Measurements from ENCODE around the gene IKZF1. TPM values are rescaled to one million over a fixed set of nuclear protein-coding genes. Genes with fewer than 3 reads are reported as not detected.

IKZF1 gene
- total RNA-seq, 1 donor = under 0.01 TPM

GRCh38 chr7:50427518-50427917, 123.0 kb downstream of the IKZF1 start:
- Histone ChIP-seq H2AFZ (ENCODE audit: low read length) (no peak overlapping the region), H3K4me3 (ENCODE audit: insufficient read depth, low read length) (no peak overlapping the region), H3K4me2 (ENCODE audit: insufficient read depth, low read length) (no peak overlapping the region), H3K9me3 (ENCODE audit: low read depth, low read length) (no peaks in the 10 kb centered on the region), H4K20me1 (ENCODE audit: insufficient read depth, low read length) (no peaks in the 10 kb centered on the region), H3K79me2 (ENCODE audit: insufficient read depth, low read length) (no peaks in the 10 kb centered on the region), H3K36me3 (ENCODE audit: insufficient read depth, low read length) (no peaks in the 10 kb centered on the region), H3K27me3 (ENCODE audit: insufficient read depth, low read length) (no peaks in the 10 kb centered on the region), H3K27ac (ENCODE audit: low read depth, low read length) (no peak overlapping the region), H3K4me1 (ENCODE audit: insufficient read depth, low read length) (no peaks in the 10 kb centered on the region)
- no peak for DNase-seq (ENCODE audit: insufficient read length, low spot score, missing footprints)
- TF ChIP-seq CTCF (IDR thresholded peaks at IDR 0.05; ENCODE audit: extremely low read depth, low read depth, low read length) = no peak

GRCh38 chr7:50428911-50429310, 124.4 kb downstream of the IKZF1 start:
- H3K4me2 ChIP-seq (ENCODE audit: insufficient read depth, low read length) = no peak overlapping the region
- no peaks in the 10 kb centered on the region for H3K27me3 ChIP-seq (ENCODE audit: insufficient read depth, low read length)
- no peaks in the 10 kb centered on the region for H4K20me1 ChIP-seq (ENCODE audit: insufficient read depth, low read length)
- no peak overlapping the region for H2AFZ ChIP-seq (ENCODE audit: low read length)
- H3K27ac ChIP-seq (ENCODE audit: low read depth, low read length) = no peak overlapping the region
- no peak overlapping the region for H3K4me3 ChIP-seq (ENCODE audit: insufficient read depth, low read length)
- no peaks in the 10 kb centered on the region for H3K4me1 ChIP-seq (ENCODE audit: insufficient read depth, low read length)
- DNase-seq (ENCODE audit: insufficient read length, low spot score, missing footprints) = no peak
- H3K9me3 ChIP-seq (ENCODE audit: low read depth, low read length) = no peaks in the 10 kb centered on the region
- H3K79me2 ChIP-seq (ENCODE audit: insufficient read depth, low read length) = no peaks in the 10 kb centered on the region
- H3K36me3 ChIP-seq (ENCODE audit: insufficient read depth, low read length) = no peaks in the 10 kb centered on the region
- no peak for TF ChIP-seq CTCF (IDR thresholded peaks at IDR 0.05; ENCODE audit: extremely low read depth, low read depth, low read length)

- Histone ChIP-seq H3K4me3 (ENCODE audit: insufficient read depth, low read length) (no peak overlapping the region), H3K27ac (ENCODE audit: low read depth, low read length) (no peak overlapping the region), H3K79me2 (ENCODE audit: insufficient read depth, low read length) (no peaks in the 10 kb centered on the region), H3K27me3 (ENCODE audit: insufficient read depth, low read length) (no peaks in the 10 kb centered on the region), H2AFZ (ENCODE audit: low read length) (no peak overlapping the region), H3K4me2 (ENCODE audit: insufficient read depth, low read length) (no peak overlapping the region), H3K9me3 (ENCODE audit: low read depth, low read length) (no peaks in the 10 kb centered on the region), H3K36me3 (ENCODE audit: insufficient read depth, low read length) (no peaks in the 10 kb centered on the region), H4K20me1 (ENCODE audit: insufficient read depth, low read length) (no peaks in the 10 kb centered on the region), H3K4me1 (ENCODE audit: insufficient read depth, low read length) (peaks cover 14% of the 10 kb centered on the region)
- no peak for TF ChIP-seq CTCF (IDR thresholded peaks at IDR 0.05; ENCODE audit: extremely low read depth, low read depth, low read length)
- no peak for DNase-seq (ENCODE audit: insufficient read length, low spot score, missing footprints)
Observed at GRCh38 chr7:50431316-50431715, 126.8 kb downstream of the IKZF1 start.

GRCh38 chr7:50431722-50432305, 127.3 kb downstream of the IKZF1 start:
- Histone ChIP-seq H3K79me2 (ENCODE audit: insufficient read depth, low read length) (no peaks in the 10 kb centered on the region), H3K4me3 (ENCODE audit: insufficient read depth, low read length) (no peak overlapping the region), H2AFZ (ENCODE audit: low read length) (no peak overlapping the region), H3K27ac (ENCODE audit: low read depth, low read length) (no peak overlapping the region), H3K27me3 (ENCODE audit: insufficient read depth, low read length) (no peaks in the 10 kb centered on the region), H3K36me3 (ENCODE audit: insufficient read depth, low read length) (no peaks in the 10 kb centered on the region), H3K9me3 (ENCODE audit: low read depth, low read length) (no peaks in the 10 kb centered on the region), H3K4me2 (ENCODE audit: insufficient read depth, low read length) (no peak overlapping the region), H3K4me1 (ENCODE audit: insufficient read depth, low read length) (peaks cover 17% of the 10 kb centered on the region), H4K20me1 (ENCODE audit: insufficient read depth, low read length) (no peaks in the 10 kb centered on the region)
- no peak for DNase-seq (ENCODE audit: insufficient read length, low spot score, missing footprints)
- no peak for TF ChIP-seq CTCF (IDR thresholded peaks at IDR 0.05; ENCODE audit: extremely low read depth, low read depth, low read length)

All from osteoblast (primary cell).